Caco-2 (cell line): ENCODE measurements around the gene HOTAIR. TPM values are rescaled to one million over a fixed set of nuclear protein-coding genes. Genes with fewer than 3 reads are reported as not detected.

Experiments
- BruUV-seq: library from RNA; stranded (reverse); fragments of 400-500 nt; replicated peaks from 2 replicates; lab custom pipeline; 2021; lab: Mats Ljungman, UMichigan
- CTCF ChIA-PET: fragments of 300-600 bp; sonication (Branson Sonifier 250); formaldehyde crosslinking; loops from one replicate; lab custom pipeline; 2022; ENCODE audit warnings: antibody characterized with exemption; lab: Charles Lee
- POLR2A ChIA-PET: fragments of 300-600 bp; sonication (Branson Sonifier 250); formaldehyde crosslinking; loops from one replicate; lab custom pipeline; 2022; ENCODE audit warnings: antibody characterized with exemption; lab: Charles Lee
- DNase-seq, 2 experiments: peaks; one replicate each; pipeline versions ENCODE4 v3.0.0 to v3.0.0-alpha.2; 2020 to 2022
- H3K27me3 ChIP-seq: replicated peaks from 2 replicates; pipeline ENCODE4 v1.6.0; 2011; ENCODE audit warnings: low read length; ENCODE audit not compliant: control insufficient read depth, insufficient read depth
- H3K36me3 ChIP-seq: 2 replicates; pipeline ENCODE4 v1.5.1; 2011; ENCODE audit warnings: low read length; ENCODE audit not compliant: control insufficient read depth, insufficient read depth
- H3K4me1 ChIP-seq: fragments of 250-450 bp; sonication (Bioruptor Pico); 2 replicates; pipeline ENCODE4 v1.5.1; 2020; ENCODE audit warnings: mild to moderate bottlenecking
- H3K4me3 ChIP-seq: 2 replicates; pipeline ENCODE4 v1.5.1; 2011; ENCODE audit warnings: low read depth, mild to moderate bottlenecking, control low read depth, low read length
- H3K9me3 ChIP-seq: fragments of 250-450 bp; sonication (Bioruptor Pico); 2 replicates; pipeline ENCODE4 v1.5.1; 2020; ENCODE audit warnings: mild to moderate bottlenecking, moderate library complexity
- H3K27ac Mint-ChIP-seq: one replicate; pipeline ENCODE4 v1.8.0; 2022; ENCODE audit warnings: mixed read lengths; ENCODE audit not compliant: unreplicated experiment
- H3K27me3 Mint-ChIP-seq: one replicate; pipeline ENCODE4 v1.8.0; 2022; ENCODE audit warnings: mixed read lengths; ENCODE audit not compliant: insufficient read depth, unreplicated experiment
- H3K36me3 Mint-ChIP-seq: one replicate; pipeline ENCODE4 v1.8.0; 2022; ENCODE audit warnings: mild to moderate bottlenecking, mixed read lengths; ENCODE audit not compliant: insufficient read depth, unreplicated experiment
- H3K4me1 Mint-ChIP-seq: one replicate; pipeline ENCODE4 v1.8.0; 2022; ENCODE audit warnings: low read depth, mixed read lengths; ENCODE audit not compliant: unreplicated experiment
- H3K4me3 Mint-ChIP-seq: one replicate; pipeline ENCODE4 v1.8.0; 2022; ENCODE audit warnings: mild to moderate bottlenecking, moderate library complexity, mixed read lengths; ENCODE audit not compliant: unreplicated experiment
- H3K9me3 Mint-ChIP-seq: one replicate; pipeline ENCODE4 v1.8.0; 2022; ENCODE audit warnings: mixed read lengths; ENCODE audit not compliant: unreplicated experiment
- CTCF ChIP-seq, 2 experiments: fragments of 200-600 bp in 1 of 2; IDR thresholded peaks; 1 replicate in 1 of 2; 2 replicates in 1 of 2; pipeline versions ENCODE4 v1.5.1 to v1.8.0; 2011 to 2022; ENCODE audit warnings: antibody characterized with exemption in 1 of 2, control low read depth in 1 of 2, inconsistent platforms in 1 of 2, low read depth in 1 of 2, low read length in 1 of 2, mild to moderate bottlenecking in 1 of 2, moderate library complexity in 1 of 2; ENCODE audit not compliant: insufficient read depth in 1 of 2, severe bottlenecking in 1 of 2, unreplicated experiment in 1 of 2
- intact Hi-C: fragments of 100-400 bp; cut with micrococcal nuclease; formaldehyde crosslinking; loops from one replicate; pipeline ENCODE4 v1.10.0; 2022; ENCODE audit not compliant: unreplicated experiment
- total RNA-seq: library from RNA; stranded (reverse); gene quantifications from 2 replicates; pipeline ENCODE4 v1.2.3, GENCODE V29; 2022

HOTAIR gene
- total RNA-seq, 1 experiment from 2014 or later, result 1.9 TPM

DNA sequence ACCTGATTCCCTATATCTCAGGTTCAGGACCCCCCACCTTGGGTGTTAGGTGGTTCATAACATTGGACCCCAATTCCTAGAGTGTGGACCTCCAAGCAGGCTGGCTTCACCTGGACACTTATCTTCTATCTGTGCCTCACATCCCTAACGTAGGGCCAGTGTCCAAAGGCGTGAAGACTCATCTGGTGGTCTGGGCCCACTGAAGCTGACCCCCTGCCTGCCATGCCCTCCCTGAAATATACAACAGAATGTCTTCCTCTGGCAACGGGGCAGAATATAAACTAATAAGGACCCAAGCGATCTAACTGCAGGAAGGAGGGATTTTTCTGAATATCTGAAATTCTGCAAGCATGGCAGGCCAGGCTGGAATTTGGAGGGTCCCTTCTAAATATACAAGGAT lies 30.5 kb downstream of the HOTAIR start:
- H3K27me3 Mint-ChIP-seq, result no peaks in the 10 kb centered on the region
- H3K9me3 ChIP-seq, result no peaks in the 10 kb centered on the region
- H3K4me1 ChIP-seq, result no peaks in the 10 kb centered on the region
- no peaks in the 10 kb centered on the region for H3K36me3 ChIP-seq
- no peak overlapping the region for H3K4me3 Mint-ChIP-seq
- no peaks in the 10 kb centered on the region for H3K9me3 Mint-ChIP-seq
- intact Hi-C loops, result no loop called here
- no peak for DNase-seq
- POLR2A ChIA-PET, result no interaction called here
- H3K4me3 ChIP-seq, result no peak overlapping the region
- H3K27me3 ChIP-seq, result no peaks in the 10 kb centered on the region
- CTCF ChIA-PET, result interaction anchor here (0.8 kb wide), 1 partner anchor 175 kb away, joined by 3 read pairs; no protein-coding TSS in a partner anchor
- TF ChIP-seq CTCF (IDR thresholded peaks at IDR 0.05; ENCODE audit: insufficient read depth in 1 of 2, low read depth in 1 of 2, low read length in 1 of 2, severe bottlenecking in 1 of 2, unreplicated experiment in 1 of 2), result no peak
- H3K36me3 Mint-ChIP-seq, result peaks cover 5% of the 10 kb centered on the region
- BruUV-seq, result no TSS peak
- no peak overlapping the region for H3K27ac Mint-ChIP-seq
- peaks cover 12% of the 10 kb centered on the region for H3K4me1 Mint-ChIP-seq

DNA sequence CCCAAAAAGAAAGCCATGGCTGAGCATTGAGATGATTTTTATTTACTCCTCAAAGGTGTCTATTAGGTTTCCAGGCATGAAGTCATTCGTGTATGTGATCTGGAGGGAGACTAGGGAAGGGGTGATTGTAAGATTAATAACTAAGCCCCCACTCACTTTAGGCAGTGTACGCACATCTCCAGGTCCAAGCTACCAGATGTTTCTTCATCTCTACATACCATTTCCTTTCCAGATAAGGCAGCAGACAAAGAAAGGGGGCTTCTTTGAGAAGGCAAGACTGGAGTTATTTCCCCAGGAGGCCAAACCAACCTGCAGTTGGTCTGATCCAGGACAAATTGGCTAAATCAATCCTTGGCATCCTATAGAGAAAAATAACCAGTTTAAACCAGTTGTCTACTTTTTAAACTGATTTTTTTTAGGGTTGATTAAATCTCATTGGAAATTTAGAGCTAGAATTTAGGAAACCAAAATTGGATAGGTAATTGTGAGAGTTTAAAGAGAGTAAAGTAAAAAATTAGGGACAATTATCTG lies 32.2 kb downstream of the HOTAIR start:
- H3K4me1 ChIP-seq, result no peaks in the 10 kb centered on the region
- H3K4me1 Mint-ChIP-seq, result peaks cover 13% of the 10 kb centered on the region
- H3K9me3 ChIP-seq, result no peaks in the 10 kb centered on the region
- H3K9me3 Mint-ChIP-seq, result no peaks in the 10 kb centered on the region
- no peak overlapping the region for H3K4me3 ChIP-seq
- POLR2A ChIA-PET, result no interaction called here
- DNase-seq, result no peak
- H3K4me3 Mint-ChIP-seq, result no peak overlapping the region
- H3K27me3 ChIP-seq, result no peaks in the 10 kb centered on the region
- intact Hi-C loops, result no loop called here
- H3K36me3 Mint-ChIP-seq, result peaks cover 13% of the 10 kb centered on the region
- no peaks in the 10 kb centered on the region for H3K36me3 ChIP-seq
- CTCF ChIA-PET, result interaction anchor here (0.5 to 0.9 kb wide), 2 partner anchors 37 to 92 kb away, joined by 3 to 5 read pairs; no protein-coding TSS in a partner anchor
- no TSS peak for BruUV-seq
- TF ChIP-seq CTCF (IDR thresholded peaks at IDR 0.05; ENCODE audit: insufficient read depth in 1 of 2, low read depth in 1 of 2, low read length in 1 of 2, severe bottlenecking in 1 of 2, unreplicated experiment in 1 of 2), result no peak
- no peak overlapping the region for H3K27ac Mint-ChIP-seq
- H3K27me3 Mint-ChIP-seq, result no peaks in the 10 kb centered on the region

DNA sequence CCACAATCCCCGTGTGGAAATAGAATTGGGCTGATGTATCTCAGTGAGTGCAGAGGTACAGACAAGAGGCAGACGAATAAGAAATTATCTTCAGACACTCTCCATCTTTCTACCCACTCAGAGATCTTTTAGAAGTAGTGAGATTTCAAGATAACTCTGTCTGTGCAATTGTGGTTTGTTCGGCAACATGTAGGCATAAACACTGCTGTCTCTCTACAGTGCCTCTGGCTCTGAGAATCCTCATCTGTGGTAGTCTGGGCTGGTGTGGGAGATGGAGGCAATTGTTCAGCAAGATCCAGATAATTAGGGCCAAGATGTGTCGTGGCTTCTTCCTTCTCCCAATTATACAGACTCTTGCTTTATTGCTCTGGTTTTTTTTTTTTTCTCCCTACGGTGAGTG lies 33.0 kb downstream of the HOTAIR start:
- TF ChIP-seq CTCF (IDR thresholded peaks at IDR 0.05; ENCODE audit: insufficient read depth in 1 of 2, low read depth in 1 of 2, low read length in 1 of 2, severe bottlenecking in 1 of 2, unreplicated experiment in 1 of 2), result no peak
- ChIA-PET CTCF (interaction anchor here (0.9 to 4.3 kb wide), 2 partner anchors 11 to 38 kb away, joined by 5 to 18 read pairs; no protein-coding TSS in a partner anchor), POLR2A (no interaction called here)
- Mint-ChIP-seq H3K4me3 (no peak overlapping the region), H3K27me3 (no peaks in the 10 kb centered on the region), H3K4me1 (peaks cover 13% of the 10 kb centered on the region), H3K27ac (no peak overlapping the region), H3K36me3 (peaks cover 13% of the 10 kb centered on the region), H3K9me3 (no peaks in the 10 kb centered on the region)
- no peaks in the 10 kb centered on the region for H3K36me3 ChIP-seq
- no peaks in the 10 kb centered on the region for H3K4me1 ChIP-seq
- no TSS peak for BruUV-seq
- H3K4me3 ChIP-seq, result no peak overlapping the region
- H3K9me3 ChIP-seq, result no peaks in the 10 kb centered on the region
- intact Hi-C loops, result no loop called here
- no peaks in the 10 kb centered on the region; the same call in 1 of the 2 replicates for H3K27me3 ChIP-seq
- DNase-seq, result no peak
